Astrocyte (in vitro differentiated cells and primary cell): Measurements from ENCODE around the gene GABRB1. TPM values are rescaled to one million over a fixed set of nuclear protein-coding genes. Genes with fewer than 3 reads are reported as not detected.

ENCODE experiments used
- DNase-seq: peaks from one replicate; pipeline ENCODE4 v3.0.0-alpha.2; 2010; ENCODE audit warnings: low read depth
- FAIRE-seq: peaks from 2 replicates; lab custom pipeline; 2011; peaks lifted over from hg19 to GRCh38; lab: Jason Lieb, UNC
- H2AFZ ChIP-seq: 2 replicates; pipeline ENCODE4 v1.6.0; 2012; ENCODE audit warnings: low read depth, low read length, inconsistent platforms
- H3K27ac ChIP-seq: 2 replicates; pipeline ENCODE4 v1.5.1; 2011; ENCODE audit warnings: low read depth, low read length, inconsistent platforms
- H3K27me3 ChIP-seq: 2 replicates; pipeline ENCODE4 v1.6.0; 2011; ENCODE audit warnings: low read length, inconsistent platforms; ENCODE audit not compliant: insufficient read depth
- H3K36me3 ChIP-seq: 2 replicates; pipeline ENCODE4 v1.5.1; 2011; ENCODE audit warnings: low read length, inconsistent platforms; ENCODE audit not compliant: insufficient read depth
- H3K4me1 ChIP-seq: 2 replicates; pipeline ENCODE4 v1.5.1; 2011; ENCODE audit warnings: low read length, inconsistent platforms; ENCODE audit not compliant: insufficient read depth
- H3K4me2 ChIP-seq: 2 replicates; pipeline ENCODE4 v1.6.0; 2012; ENCODE audit warnings: low read length, inconsistent platforms
- H3K4me3 ChIP-seq: 2 replicates; pipeline ENCODE4 v1.5.1; 2011; ENCODE audit warnings: low read depth, mild to moderate bottlenecking, low read length, inconsistent platforms; ENCODE audit not compliant: insufficient read depth
- H3K79me2 ChIP-seq: 2 replicates; pipeline ENCODE4 v1.6.0; 2012; ENCODE audit warnings: mild to moderate bottlenecking, low read length, inconsistent platforms; ENCODE audit not compliant: insufficient read depth
- H3K9ac ChIP-seq: 2 replicates; pipeline ENCODE4 v1.6.0; 2012; ENCODE audit warnings: mild to moderate bottlenecking, low read length, inconsistent platforms
- H3K9me3 ChIP-seq: 2 replicates; pipeline ENCODE4 v1.5.1; 2012; ENCODE audit warnings: low read depth, mild to moderate bottlenecking, low read length, inconsistent platforms; ENCODE audit not compliant: insufficient read depth
- H4K20me1 ChIP-seq: 2 replicates; pipeline ENCODE4 v1.6.0; 2012; ENCODE audit warnings: low read length, inconsistent platforms; ENCODE audit not compliant: insufficient read depth
- H3K27ac Mint-ChIP-seq: one replicate; pipeline ENCODE4 v1.8.0; 2021; ENCODE audit warnings: mild to moderate bottlenecking, mixed read lengths; ENCODE audit not compliant: unreplicated experiment
- H3K27me3 Mint-ChIP-seq: one replicate; pipeline ENCODE4 v1.8.0; 2021; ENCODE audit warnings: low read depth, mixed read lengths; ENCODE audit not compliant: unreplicated experiment
- H3K36me3 Mint-ChIP-seq: one replicate; pipeline ENCODE4 v1.8.0; 2021; ENCODE audit warnings: low read depth, mixed read lengths; ENCODE audit not compliant: unreplicated experiment
- H3K4me1 Mint-ChIP-seq: one replicate; pipeline ENCODE4 v1.8.0; 2021; ENCODE audit warnings: low read depth, mixed read lengths; ENCODE audit not compliant: unreplicated experiment
- H3K4me3 Mint-ChIP-seq: one replicate; pipeline ENCODE4 v1.8.0; 2021; ENCODE audit warnings: mild to moderate bottlenecking, moderate library complexity, mixed read lengths; ENCODE audit not compliant: unreplicated experiment
- H3K9me3 Mint-ChIP-seq: one replicate; pipeline ENCODE4 v1.8.0; 2021; ENCODE audit warnings: mild to moderate bottlenecking, mixed read lengths; ENCODE audit not compliant: unreplicated experiment
- EZH2 ChIP-seq: IDR thresholded peaks from 2 replicates; pipeline ENCODE4 v1.6.1; 2012; ENCODE audit warnings: mild to moderate bottlenecking, low read length, inconsistent platforms; ENCODE audit not compliant: insufficient read depth
- total RNA-seq: library from RNA; stranded (reverse); gene quantifications from 2 replicates; pipeline ENCODE4 v1.2.1, GENCODE V29; 2021
- TF ChIP-seq, protein P1 (sequence below): IDR thresholded peaks from 2 replicates; pipeline ENCODE4 v1.5.1; 2011; ENCODE audit warnings: low read depth, mild to moderate bottlenecking, inconsistent platforms, low read length, moderate library complexity; ENCODE audit not compliant: insufficient read depth

GABRB1 gene
- total RNA-seq, 1 donor from 2014 or later, result not detected

DNA sequence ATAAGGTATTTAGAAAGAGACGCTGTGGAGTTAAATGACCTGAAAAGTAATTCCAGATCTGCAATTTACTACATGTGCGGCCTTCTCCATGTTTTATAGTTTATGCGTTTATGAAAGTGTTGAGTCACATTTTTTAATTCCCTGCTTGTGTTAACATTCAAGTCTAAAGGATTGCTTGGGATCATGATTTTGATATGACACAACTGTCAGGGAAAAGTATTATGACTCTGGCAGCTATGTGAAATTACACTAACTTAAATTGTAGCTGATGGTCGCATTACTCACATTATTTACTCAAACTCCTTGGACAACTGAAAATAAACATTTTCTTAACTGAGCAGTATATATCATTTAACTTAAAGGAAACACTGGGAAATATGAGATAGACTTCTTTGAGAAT, 14.3 kb upstream of the GABRB1 start:
- Mint-ChIP-seq H3K4me1 (peaks cover 19% of the 10 kb centered on the region), H3K9me3 (no peaks in the 10 kb centered on the region), H3K27me3 (no peaks in the 10 kb centered on the region), H3K4me3 (no peak overlapping the region), H3K36me3 (no peaks in the 10 kb centered on the region), H3K27ac (peak overlapping the region; percentile 23)
- Histone ChIP-seq H3K4me3 (no peak overlapping the region), H3K36me3 (no peaks in the 10 kb centered on the region), H3K9ac (no peak overlapping the region), H4K20me1 (no peaks in the 10 kb centered on the region), H2AFZ (no peak overlapping the region), H3K4me1 (peaks cover 6% of the 10 kb centered on the region), H3K79me2 (no peaks in the 10 kb centered on the region), H3K4me2 (peak overlapping the region; percentile 10), H3K27me3 (no peaks in the 10 kb centered on the region), H3K27ac (no peak overlapping the region), H3K9me3 (no peaks in the 10 kb centered on the region)
- TF ChIP-seq, protein P1, sequence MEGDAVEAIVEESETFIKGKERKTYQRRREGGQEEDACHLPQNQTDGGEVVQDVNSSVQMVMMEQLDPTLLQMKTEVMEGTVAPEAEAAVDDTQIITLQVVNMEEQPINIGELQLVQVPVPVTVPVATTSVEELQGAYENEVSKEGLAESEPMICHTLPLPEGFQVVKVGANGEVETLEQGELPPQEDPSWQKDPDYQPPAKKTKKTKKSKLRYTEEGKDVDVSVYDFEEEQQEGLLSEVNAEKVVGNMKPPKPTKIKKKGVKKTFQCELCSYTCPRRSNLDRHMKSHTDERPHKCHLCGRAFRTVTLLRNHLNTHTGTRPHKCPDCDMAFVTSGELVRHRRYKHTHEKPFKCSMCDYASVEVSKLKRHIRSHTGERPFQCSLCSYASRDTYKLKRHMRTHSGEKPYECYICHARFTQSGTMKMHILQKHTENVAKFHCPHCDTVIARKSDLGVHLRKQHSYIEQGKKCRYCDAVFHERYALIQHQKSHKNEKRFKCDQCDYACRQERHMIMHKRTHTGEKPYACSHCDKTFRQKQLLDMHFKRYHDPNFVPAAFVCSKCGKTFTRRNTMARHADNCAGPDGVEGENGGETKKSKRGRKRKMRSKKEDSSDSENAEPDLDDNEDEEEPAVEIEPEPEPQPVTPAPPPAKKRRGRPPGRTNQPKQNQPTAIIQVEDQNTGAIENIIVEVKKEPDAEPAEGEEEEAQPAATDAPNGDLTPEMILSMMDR, result no peak
- TF ChIP-seq EZH2, result no peak
- DNase-seq (no peak), FAIRE-seq (no peak)

DNA sequence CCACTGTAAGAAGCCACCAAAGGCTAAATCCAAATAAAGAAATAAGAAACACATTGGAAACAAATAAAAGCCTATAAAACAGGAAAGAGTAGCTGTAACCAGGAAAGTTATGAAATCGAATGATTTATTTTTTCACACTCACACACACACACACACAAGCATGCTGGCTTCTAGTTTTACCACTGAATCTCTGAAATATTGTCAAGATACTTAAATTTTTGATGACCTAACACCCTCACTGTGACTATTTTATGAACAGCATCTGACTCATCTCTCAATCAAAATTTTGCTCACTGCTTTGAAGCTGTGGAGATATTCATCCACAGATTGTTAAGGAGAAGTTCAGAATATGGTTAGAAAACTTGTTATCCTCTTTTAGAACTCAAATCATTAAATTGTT, 13.9 kb upstream of the GABRB1 start:
- H3K27ac Mint-ChIP-seq, result no peak overlapping the region
- H3K4me3 ChIP-seq, result no peak overlapping the region
- no peak for FAIRE-seq

More for the DNA sequence above, 13.9 kb upstream of the GABRB1 start:
- peaks cover 19% of the 10 kb centered on the region for H3K4me1 Mint-ChIP-seq
- DNase-seq, result peak; percentile 53
- H2AFZ ChIP-seq, result no peak overlapping the region
- H3K36me3 ChIP-seq, result no peaks in the 10 kb centered on the region
- peaks cover 6% of the 10 kb centered on the region for H3K4me1 ChIP-seq
- no peaks in the 10 kb centered on the region for H3K27me3 Mint-ChIP-seq
- no peaks in the 10 kb centered on the region for H3K27me3 ChIP-seq
- no peaks in the 10 kb centered on the region for H3K9me3 ChIP-seq
- no peak overlapping the region for H3K27ac ChIP-seq
- H3K4me3 Mint-ChIP-seq, result no peak overlapping the region
- no peaks in the 10 kb centered on the region for H3K79me2 ChIP-seq
- H4K20me1 ChIP-seq, result no peaks in the 10 kb centered on the region
- no peaks in the 10 kb centered on the region for H3K36me3 Mint-ChIP-seq
- H3K9ac ChIP-seq, result no peak overlapping the region
- H3K4me2 ChIP-seq, result peak overlapping the region; percentile 10
- no peak for TF ChIP-seq EZH2
- TF ChIP-seq, protein P1, result no peak
- no peaks in the 10 kb centered on the region for H3K9me3 Mint-ChIP-seq
